Fibroblast of skin of left quadriceps (primary cell): ENCODE data around the gene CCDC85A.

Experiments used
- DNase-seq, 2 experiments: peaks; one replicate each; pipeline ENCODE4 v3.0.0-alpha.2; 2013; ENCODE audit warnings: low read depth in 2 of 2

Gene CCDC85A

DNA sequence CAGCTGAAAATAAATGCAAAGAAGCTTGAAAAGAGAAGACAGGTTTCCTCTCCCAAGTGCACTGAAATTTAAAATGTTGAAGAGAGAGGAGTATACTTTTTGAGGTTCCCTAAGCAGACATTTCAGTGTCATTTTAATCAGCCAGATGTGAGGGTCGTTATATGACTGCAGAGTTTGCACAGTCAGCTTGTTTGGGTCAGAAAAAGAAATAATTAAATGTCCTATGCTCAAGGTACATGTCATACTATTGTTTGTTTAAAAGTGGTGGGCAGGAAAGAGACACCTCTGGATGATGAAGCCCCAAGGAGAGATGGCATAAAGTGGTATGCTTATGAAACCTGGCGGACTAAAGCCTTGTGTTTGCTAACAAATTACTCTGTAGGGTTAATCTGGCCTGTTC lies 55.2 kb downstream of the CCDC85A start:
- DNase-seq, result no peak

DNA sequence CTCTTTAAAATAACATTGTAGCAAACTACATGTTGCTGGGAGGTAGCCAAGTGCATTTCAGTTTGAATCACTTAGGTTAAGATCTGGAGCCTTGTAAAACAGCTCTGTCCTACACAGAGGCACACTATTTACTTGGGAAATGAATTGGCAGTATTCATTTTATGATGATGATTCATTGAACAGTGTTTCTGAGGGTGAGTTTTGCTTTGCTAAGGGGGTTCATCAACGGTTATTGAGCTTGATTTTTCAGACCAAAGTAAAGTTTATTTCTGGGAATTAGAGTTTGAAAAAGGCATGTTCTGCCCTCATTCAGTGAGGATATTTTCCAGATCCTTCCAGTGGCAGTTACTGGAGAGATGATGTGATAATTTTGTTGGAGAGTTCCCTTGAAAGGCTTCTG lies 55.6 kb downstream of the CCDC85A start:
- DNase-seq, result peak; percentile 34 to 40

DNA sequence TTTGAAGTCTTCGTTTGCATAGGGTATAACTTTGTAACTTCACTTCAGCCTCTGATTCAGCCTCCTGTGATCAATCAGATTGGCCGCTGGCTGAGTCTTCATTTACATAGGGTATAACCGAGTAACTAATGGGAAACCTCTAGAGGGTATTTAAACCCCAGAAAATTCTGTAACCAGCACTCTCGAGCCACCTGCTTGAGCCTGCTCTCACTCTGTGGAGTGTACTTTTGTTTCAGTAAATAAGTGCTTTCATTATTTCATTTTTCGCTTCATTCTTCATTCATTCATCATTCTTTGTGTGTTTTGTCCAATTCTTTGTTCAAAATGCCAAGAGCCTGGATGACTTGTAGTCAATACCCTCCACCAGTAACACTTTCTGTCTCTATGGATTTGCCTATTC lies 56.4 kb downstream of the CCDC85A start:
- DNase-seq, result no peak

DNA sequence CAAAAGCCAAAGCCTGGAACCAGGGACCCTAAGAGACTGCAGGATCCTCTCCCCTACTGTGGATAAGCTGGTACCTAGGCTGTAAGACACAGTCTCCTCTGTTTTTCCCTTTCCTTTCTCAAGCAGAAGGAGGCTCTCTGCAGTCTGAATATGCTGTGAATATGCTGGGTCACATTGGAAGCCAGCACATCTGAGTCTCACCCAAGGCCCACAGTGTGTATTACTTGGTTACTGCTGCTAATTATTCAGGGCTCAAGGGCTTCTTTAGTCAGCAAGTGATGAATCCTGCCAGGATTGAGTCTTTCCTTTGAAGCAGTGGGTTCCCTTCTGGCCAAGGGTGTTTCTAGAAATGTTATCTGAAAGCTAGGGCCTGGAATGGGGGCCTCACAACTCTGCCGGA lies 60.7 kb downstream of the CCDC85A start:
- no peak for DNase-seq

DNA sequence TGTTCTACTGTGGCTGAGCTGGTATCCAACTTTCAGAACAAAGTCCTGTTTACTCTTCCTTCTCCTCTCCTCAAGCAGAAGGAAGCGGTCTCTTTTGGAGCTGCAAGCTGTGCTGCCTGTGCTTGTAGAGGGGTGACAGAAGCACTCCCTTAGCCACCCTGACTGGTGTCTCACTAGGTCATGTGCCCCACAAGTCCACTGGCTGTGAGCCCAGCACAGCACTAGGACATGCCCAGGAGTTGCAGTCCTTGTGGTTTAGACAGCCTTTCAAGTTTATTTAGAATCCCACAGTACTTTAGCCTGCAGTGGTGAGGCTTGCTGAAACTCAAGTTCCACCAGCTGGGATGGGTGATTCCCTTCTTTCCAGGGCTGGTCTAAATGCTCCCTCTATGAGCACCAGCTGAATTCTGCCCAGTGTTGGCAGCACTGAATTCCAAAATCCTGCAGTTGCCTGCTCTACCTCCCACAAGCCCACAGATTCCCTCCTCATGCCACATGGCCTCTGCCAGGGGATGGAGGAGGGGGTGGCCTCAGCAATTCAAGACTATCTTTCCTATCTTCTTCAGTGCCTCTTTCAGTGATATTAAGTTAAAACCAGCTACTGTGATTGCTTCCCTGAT lies 61.2 kb downstream of the CCDC85A start:
- DNase-seq, result no peak

DNA sequence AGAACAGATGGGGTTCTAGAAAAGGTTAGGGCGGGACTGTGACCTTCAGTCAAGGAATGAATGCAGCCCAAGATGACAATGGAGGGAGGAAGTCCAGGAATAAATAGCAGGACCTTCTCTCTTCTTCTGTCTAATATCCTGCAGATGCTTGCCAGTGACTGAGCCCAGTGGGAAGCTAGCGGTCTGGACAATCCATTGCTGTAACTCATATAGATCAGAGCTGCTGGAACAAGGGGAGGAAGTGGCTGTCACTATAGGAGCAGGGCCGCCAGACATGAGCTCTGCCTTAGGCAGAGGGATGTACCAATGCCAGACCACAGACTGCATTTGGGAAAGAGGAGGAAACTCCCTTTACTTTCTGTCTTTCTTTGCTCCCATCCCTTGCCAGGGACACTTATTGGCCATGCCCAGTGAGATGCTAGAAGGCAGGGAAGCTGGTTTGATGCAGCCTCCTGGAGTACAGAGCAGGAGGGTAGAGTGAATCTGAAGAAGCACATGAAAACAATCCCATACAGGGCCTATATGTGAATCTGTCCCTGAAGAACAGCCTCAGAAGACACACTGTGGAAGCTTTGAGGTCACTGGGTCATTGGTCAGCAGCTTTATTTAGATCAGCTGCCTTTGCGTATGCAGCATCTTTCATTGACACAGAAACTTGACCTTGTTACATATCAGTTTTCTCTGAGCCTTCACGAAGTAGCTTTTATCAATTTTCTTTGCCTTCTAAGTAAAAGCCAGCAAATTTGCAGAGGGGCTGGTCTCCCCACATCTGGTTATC lies 65.4 kb downstream of the CCDC85A start:
- no peak for DNase-seq

DNA sequence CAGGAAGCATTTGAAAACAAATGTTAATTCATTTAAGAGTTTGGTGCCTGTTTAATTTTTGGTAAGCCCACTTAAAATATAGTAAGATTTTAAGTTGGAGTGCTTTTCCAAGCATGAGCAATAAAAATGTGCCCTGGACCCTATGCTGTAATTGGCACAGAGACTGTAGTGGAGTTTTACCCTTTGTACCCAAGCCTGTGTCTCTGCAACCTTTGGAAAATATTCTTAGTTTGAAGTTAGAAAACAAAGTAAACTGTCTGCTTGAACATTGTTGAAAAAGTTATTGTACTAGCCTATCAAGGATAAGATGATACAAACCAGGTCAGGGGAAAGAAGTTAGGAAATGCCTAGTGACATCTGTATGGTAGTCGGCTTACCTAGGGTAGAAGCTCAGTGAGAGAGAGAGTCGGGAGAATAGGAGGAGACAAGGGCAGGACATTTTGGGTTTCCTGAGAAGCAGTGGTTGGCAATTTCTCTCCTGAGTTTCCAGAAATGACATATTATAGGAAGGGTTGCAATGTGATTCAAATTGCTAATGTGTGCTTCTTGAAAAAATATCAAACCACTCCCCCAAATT lies 66.5 kb downstream of the CCDC85A start:
- no peak for DNase-seq

DNA sequence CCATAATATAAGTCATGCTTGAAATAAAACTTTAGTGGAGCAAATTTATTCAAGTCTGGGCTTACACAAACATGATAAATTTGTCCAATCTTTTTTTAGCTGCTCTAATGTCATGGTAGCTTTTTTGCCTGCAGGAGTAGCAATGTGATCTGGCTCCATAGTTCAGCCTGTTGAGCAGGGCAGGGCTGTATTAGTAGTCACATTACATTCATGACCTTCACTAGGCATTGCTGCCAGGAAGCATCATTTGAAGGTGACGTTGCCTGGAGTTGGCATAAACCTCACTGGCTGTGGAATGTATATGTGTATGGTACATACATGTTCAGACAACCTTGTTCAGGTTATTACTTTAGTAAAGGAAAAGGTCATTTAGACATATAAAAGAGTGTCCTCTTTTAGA lies 76.6 kb downstream of the CCDC85A start:
- no peak for DNase-seq

DNA sequence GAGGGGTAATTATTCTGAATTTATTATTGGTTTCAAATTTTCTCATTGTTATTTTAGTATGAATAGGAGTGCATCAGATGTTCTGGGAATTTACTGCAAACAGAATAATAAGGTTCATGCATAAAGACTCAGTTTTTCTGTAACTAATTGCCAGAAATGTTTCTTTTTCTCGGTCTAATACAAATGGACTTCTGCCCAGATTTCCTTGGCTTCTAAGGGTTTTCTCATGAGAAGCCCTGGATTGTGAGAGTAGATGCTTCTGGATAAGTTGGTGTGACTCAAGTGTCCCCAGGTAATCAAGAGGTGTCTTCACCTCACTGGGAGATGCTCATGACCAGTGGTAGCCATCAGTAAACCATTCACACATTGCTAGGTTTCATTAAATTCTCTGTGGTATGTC lies 78.5 kb downstream of the CCDC85A start:
- no peak for DNase-seq

DNA sequence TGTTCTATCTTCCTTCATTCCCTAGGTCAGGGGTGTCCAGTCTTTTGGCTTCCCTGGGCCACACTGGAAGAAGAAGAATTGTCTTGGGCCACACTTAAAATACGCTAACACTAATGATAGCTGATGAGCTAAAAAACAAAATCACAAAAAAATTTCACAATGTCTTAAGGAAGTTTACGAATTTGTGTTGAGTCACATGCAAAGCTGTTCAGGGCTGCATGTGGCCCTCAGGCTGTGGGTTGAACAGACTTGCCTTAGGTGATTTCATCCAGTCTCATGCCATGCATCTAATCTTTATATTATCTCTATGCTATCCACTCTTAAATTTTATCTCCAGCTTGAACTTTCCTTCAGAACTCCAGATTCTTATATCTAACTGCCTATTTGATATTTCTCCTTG lies 80.1 kb downstream of the CCDC85A start:
- no peak for DNase-seq

DNA sequence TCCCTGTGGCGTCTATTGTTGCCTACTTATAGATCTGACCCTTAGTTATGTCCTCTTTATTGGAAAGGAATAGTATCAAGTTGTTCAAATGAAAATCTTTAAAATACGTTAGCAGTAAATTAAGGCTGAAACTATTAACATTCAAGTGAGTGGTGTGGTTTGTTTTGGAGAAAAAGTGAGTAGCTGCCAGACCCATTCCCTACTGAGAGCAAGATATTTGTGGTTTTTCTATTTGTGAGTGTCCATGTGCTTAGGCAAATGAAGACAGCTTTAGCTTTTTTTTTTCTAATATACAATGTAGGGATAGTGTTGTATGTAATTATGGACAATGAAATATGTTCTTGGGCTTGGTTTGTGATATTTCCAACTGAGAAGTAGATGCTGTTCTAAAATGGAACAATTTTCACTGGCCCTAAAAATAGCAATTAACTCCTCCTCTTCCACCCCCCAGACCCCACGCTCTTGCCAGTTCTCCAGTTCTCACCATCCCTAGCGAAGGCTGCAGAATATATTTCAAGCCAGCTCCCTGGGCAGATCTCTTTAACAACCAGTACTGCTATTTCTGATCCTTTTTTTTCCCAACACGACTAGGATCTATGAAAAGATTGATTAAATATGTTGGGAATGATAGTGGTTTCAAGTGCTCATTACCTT lies 83.1 kb downstream of the CCDC85A start:
- peak in 1 of 2 experiments; percentile 32 for DNase-seq

DNA sequence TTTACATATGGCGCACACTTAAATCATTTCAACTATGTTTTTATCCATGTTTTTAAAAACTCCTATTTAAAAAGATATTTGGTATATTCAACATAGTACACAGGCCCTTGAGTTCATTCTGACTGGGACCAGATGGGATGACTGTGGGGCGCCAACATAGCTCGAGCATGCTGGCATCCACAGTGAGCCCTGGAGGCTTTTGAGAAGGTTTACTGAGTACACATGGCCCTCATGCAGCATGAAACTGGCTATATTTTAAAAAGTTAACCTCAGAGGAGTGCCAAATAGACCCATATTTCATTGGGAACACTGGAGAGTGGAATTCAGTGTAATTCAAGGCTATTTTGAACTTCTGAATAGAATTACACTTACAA lies 83.6 kb downstream of the CCDC85A start:
- no peak for DNase-seq

DNA sequence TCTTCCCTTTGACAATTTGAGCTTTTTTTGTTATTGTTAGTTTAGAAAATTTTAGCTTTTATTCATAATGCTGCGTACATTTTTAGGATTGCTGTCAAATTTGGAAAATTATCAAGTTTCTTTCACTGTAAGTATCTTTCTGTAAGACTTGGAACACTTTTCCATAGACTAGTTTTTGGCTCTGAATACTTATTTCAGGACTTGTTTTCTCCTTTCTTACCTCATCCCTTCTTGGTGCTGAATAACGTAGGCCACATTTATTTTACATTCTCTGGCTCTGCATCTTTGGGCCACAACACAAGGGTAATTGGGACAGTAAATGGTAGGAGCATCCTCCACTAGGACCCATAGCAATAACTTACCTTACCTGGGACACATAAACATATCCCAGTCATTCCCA lies 85.1 kb downstream of the CCDC85A start:
- DNase-seq, result no peak

DNA sequence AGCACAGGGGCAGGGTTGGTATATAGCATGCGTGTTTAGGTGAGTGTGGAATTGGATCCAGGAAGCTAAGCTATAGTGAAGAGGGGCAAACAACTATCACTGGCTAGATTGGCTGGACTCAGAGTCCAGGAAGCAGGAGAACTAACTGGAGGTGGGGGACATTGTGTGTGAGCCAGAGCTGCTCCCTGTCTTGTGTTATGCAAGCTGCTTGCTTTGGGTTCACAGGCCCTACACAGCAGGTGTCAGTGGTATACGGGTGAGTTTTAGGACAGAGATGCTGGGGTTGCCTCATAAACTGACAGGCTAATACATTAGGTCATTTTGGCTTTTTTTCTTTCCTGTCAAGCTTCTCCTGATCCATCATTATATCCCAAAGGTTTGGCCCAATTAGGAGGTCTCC lies 87.5 kb downstream of the CCDC85A start:
- DNase-seq, result no peak

DNA sequence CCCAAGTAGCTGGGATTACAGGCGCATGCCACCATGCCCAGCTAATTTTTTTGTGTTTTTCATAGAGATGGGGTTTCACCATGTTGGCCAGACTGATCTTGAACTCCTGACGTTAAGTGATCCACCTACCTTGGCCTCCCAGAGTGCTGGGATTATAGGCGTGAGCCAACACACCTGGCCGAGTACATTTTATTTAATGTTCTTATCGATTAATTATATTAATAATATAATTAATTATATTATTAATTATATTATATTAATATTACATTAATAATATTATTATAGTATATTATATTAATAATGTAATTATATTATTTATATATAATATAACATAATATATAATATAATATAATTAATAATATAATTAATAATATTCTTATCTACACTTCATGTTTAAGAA lies 101.4 kb downstream of the CCDC85A start:
- DNase-seq, result no peak

DNA sequence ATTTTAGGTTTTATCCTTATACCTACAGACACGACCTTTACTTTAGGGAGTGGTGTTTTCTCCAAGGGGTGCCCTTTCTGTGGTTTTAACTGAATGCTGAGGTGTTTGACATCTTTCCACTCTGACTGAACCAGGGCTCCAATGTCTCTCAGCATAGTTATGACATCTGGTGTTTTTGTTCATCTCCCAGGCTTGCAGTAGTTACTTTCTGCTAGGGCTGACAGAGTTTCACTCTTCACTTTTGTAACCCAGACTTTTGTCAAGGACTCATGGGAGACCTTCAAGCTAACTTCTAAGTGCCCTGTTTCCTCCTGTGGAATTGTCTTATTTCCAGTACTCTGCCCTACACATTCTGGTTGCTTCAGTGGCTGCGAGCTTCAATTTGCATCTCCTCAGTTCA lies 103.1 kb downstream of the CCDC85A start:
- no peak for DNase-seq

DNA sequence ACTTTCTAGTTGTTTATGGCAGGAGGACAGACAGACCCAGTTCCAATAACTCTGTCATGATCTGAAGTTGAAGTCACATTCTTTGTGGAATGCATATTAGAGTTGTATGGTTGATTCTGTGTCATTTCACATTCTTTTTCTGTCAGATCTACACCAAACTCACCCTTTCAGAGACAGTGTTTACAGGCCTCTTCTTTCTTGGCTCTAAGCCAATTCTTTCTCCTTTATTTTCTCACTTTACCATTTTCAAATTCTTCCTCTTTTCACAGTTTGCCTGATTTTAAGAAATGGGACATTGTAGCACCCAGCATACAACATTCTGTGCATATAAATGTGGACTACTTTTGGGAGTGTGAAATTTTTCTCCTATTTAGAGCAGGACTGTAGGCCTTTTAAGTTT lies 103.7 kb downstream of the CCDC85A start:
- DNase-seq, result no peak

DNA sequence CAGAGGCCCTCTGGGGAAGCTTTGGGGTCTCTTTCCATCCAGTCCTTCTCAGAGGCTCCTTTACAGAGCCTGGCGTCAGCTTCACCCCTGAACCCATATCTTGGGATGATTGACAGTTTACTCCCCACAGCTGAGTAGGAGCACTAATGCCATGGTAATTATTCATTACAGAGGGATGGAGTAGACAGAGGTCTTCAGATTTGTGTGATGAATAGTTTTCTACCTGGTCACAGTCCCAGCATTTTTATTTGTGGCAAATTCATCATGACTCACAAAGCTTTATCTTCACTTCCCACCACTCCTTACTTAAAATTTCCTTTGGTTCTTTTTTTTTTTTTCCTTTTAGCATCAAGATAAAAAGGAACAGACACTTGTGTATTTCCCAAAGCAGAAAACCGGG lies 104.2 kb downstream of the CCDC85A start:
- DNase-seq, result no peak

DNA sequence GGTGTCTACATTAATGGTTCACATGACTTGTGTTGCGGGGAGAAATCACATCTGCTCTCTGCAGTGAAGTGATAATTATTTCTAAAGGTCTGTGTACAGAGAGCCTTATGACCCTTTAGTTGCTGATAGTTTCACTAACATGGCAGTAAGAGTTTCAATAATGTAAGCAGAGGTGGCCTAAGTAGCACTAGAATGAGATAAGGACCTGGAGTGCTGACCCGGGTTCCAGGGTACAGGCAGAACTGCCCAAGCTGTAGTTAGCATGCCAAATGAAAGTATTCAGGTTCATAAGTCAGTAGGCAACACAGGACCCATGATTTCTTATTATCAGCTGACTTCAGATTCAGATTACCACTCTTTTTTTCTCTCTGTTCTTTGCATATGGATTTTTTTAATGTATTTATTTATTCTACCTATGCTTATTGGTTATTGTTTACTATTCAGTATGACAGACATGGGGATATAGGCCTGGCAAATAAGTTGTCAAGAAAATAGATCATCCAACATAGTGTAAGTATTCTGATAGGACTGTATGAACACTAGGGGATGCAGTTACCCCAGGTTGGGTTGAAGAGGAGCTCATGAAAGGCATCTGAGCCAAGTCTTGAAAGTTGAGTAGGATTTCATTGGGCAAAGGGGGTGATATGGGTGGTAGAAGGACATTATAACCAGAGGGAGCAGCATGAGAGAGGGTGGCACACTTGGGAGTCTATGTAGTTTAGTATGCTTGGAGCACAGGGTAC lies 105.2 kb downstream of the CCDC85A start:
- DNase-seq, result no peak

DNA sequence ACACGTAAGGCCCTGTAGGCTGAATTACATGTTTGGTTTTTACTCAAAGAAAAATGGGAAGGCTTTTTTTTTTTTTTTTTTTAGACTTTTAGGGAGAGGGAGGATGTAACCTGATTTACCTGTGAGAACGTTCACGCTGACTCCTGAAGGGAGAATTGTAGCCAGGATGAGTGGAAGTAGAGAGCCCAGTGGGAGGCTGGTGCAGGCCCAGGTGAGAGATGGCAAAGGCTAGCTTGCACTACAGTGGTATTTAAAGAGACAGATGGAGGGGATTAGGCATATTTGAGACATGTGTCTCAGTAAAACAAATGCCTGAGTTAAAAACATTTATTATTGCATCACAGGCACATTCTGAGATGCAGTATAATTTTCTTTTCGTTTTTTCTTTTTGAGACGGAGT lies 107.9 kb downstream of the CCDC85A start:
- DNase-seq, result no peak

DNA sequence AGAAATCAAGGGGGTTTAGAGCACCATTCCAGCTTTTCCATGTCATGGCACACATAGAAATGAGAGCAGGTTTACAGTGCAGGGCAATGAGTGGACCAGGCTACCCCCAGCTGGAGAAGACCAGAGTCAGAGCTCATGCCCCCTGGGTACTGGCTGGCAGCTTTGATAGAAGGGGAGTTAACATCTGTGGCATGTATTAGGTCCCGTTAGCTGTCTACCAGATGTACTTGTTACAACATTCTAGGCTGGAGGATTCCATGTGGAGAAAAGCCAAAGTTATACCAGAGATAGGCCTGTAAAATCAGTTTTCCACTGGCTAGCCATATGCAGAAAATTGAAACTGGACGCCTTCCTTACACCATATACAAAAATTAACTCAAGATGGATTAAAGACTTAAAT lies 109.2 kb downstream of the CCDC85A start:
- no peak for DNase-seq

DNA sequence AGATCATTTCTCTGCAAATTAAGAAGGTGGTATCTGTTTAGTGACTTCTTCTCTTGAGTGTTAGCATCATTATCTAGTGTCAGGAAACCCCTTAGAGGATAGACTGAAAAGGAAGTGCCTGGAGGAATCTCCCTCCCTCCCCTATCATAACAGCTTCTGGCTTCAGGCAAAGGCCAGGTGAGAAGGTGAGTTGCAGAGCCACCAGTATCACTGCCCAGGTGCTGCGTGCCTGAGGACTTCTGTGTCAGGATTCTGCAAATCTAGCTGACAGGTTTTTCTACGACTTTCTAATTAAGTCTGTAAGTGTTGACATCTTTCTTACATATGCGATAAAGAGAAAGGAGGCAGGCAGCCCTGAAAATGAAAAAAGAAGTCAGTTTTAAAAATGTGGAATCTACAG lies 111.9 kb downstream of the CCDC85A start:
- no peak for DNase-seq
